GM12865 (cell line): ENCODE measurements around the gene SBNO2.
A peak's percentile ranks its signal among the peaks of the same experiment; 100 is the strongest.

ENCODE experiments used
- DNase-seq: peaks from one replicate; pipeline ENCODE4 v3.0.0; 2010; ENCODE audit warnings: low read depth
- H3K4me3 ChIP-seq: 2 replicates; pipeline ENCODE4 v1.5.1; 2011; ENCODE audit warnings: mild to moderate bottlenecking, low read depth, low read length, control low read depth
- CTCF ChIP-seq: IDR thresholded peaks from 2 replicates; pipeline ENCODE4 v1.5.1; 2011; ENCODE audit warnings: low read length, control low read depth, low read depth, inconsistent platforms; ENCODE audit not compliant: insufficient read depth; ENCODE audit errors: missing control alignments

SBNO2 gene

GRCh38 chr19:1182068-1182467 is 8.0 kb upstream of the SBNO2 start:
- no peak for DNase-seq

GRCh38 chr19:1181606-1182005 is 7.5 kb upstream of the SBNO2 start:
- no peak overlapping the region for H3K4me3 ChIP-seq
- no peak for DNase-seq
- TF ChIP-seq CTCF, result no peak

More at GRCh38 chr19:1182068-1182467, 8.0 kb upstream of the SBNO2 start:
- TF ChIP-seq CTCF, result no peak
- no peak overlapping the region for H3K4me3 ChIP-seq

- DNase-seq, result no peak
- H3K4me3 ChIP-seq, result no peak overlapping the region
- no peak for TF ChIP-seq CTCF
These were observed 3.5 kb upstream of the SBNO2 start for GRCh38 chr19:1177322-1178114.

GRCh38 chr19:1173159-1173844 is 766 bp downstream of the SBNO2 start:
- DNase-seq, result no peak
- TF ChIP-seq CTCF, result no peak
- H3K4me3 ChIP-seq, result peak overlapping the region; percentile 82

GRCh38 chr19:1172353-1173158 is 1.5 kb downstream of the SBNO2 start:
- peak overlapping the region; percentile 82 for H3K4me3 ChIP-seq
- TF ChIP-seq CTCF, result no peak
- DNase-seq, result no peak

- no peak for DNase-seq
These were observed 2.2 kb downstream of the SBNO2 start for GRCh38 chr19:1171755-1172352.

More at GRCh38 chr19:1171755-1172352, 2.2 kb downstream of the SBNO2 start:
- H3K4me3 ChIP-seq, result no peak overlapping the region
- TF ChIP-seq CTCF, result no peak
